HG03521 (cell line): ENCODE measurements around the gene DHRS7.

ENCODE experiments used
- ATAC-seq: cut with Tn5 transposase; IDR thresholded peaks from one replicate; pipeline ENCODE4 v1.9.1; 2021; ENCODE audit warnings: mild to moderate bottlenecking, moderate library complexity; ENCODE audit not compliant: unreplicated experiment

Gene DHRS7

GRCh38 chr14:60188115-60188514 lies 22.9 kb upstream of the DHRS7 start:
- ATAC-seq: peak; percentile 36

GRCh38 chr14:60184905-60185555 lies 19.8 kb upstream of the DHRS7 start:
- ATAC-seq: no peak

DNA sequence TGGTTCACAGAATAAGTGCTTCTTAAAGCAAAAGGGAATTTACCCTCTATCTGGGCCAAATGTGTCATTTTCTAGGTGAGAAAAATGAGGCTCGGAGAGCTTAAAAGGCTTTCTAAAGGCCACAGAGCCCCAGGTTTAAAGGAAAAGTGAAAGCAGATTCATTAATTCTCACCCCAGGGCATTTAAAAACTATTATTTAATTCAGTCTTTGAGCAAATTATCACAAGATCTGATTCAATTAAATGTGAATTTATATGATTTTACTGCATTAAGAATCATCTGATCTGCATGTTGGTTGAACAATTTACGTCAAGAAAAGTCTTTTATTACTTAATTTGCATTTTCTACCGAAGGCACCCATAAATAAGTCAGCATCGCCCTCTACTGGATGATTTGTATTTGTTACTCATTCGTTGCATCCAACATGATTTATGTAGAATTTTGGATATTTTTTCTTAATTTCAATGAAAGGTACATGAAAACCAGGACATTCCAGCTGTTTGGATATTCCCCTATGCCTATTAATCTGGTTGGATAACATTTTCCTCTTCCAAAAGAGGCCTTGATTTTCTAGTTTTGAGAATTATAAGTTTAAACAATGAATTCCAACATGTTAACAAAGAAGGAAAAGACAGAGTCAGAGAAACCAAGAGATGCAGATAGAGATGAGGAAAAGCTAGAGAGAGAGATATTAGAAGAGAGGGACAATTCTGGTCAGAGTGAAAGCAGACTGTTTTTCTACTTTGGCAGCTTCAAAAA lies 19.1 kb upstream of the DHRS7 start:
- ATAC-seq: no peak

DNA sequence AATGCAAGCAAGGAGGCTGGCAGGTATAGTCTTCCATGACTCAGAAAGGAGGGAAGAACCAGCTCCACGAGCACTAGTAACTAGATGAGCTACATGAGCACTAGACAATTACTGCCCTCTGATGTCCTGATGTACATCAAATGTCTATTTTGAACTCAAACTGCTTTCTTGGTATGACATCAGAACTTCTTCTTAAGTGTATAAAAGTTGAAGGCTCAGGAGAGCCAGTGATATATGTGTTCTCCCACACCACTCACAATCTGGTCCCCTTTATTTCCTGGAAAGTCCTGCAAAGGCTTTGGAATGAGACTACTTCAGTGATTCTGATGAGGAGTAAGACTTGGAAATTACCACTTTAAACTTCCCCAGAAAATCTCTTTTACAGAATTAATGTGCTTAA lies 18.5 kb upstream of the DHRS7 start:
- ATAC-seq: no peak

DNA sequence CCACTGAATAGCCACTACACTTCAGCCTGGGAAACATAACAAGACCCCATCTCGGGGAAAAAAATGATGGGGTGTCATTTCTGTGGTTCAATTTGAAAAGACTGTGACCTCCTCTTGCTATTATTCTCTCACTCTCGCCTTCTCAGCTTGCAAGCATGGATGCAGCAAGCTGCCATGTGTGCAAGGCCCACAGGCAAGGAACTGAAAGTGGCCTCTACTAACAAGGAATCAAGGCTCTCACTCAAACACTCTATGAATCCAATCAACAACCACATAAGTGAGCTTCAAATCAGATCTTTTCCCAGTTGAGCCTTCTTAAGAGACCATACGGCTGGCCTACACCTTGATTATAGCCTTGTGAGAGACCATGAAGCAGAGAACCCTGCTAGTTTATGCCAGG lies 17.9 kb upstream of the DHRS7 start:
- ATAC-seq: no peak

DNA sequence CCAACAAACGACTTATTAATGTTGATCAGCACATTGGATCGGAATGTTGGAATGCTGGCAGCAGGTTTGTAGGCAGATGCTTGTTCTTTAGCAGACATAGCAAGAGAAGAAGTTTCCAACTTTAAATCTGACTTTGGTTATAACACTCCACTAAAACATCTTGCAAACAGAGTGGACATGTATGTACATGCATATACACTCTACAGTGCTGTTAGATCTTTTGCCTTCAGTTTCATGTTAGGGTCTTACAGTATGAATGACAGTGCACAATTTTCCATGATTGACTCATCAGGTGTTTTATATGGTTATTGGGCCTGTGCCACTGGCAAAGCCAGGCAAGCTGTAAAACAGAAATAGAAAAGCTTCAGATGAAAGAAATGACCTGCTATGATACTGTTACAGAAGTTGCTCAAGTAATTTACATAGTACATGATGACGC lies 14.3 kb upstream of the DHRS7 start:
- ATAC-seq: no peak

DNA sequence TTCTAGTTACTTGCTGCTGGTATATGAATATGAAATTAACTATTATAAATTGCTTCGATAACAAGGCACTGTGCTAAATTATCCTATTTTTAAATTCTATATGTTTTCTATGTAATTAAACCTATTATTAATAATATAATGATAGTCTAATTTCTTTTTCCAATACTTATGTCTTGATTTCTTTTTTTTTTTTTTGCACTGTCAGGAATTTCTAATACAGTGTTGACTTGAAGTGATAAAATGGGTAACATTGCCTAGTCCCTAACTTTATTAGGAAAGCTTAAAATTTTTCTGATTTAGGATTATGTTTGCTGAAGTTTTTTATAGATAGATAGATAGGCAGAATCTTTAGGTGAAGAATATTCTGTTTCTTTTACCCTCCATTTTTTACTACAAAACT lies 13.6 kb upstream of the DHRS7 start:
- ATAC-seq: no peak

DNA sequence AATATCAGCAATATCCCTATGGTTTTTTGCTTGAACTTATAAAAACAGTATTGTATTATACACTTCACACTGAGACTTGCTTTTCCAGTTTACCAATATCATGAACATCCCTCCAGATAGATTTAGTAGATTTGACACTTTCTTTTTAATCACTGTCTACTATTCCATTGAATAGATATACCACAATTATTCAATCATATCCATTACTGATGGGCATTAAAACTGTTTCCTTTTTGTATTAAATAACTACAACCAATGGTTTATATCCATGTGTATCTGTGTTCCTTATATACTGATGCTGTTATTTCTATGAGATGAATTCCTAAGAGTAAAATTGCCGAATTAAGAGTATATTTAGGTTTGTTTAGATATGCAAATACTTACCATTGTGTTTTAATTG lies 13.0 kb upstream of the DHRS7 start:
- ATAC-seq: no peak

DNA sequence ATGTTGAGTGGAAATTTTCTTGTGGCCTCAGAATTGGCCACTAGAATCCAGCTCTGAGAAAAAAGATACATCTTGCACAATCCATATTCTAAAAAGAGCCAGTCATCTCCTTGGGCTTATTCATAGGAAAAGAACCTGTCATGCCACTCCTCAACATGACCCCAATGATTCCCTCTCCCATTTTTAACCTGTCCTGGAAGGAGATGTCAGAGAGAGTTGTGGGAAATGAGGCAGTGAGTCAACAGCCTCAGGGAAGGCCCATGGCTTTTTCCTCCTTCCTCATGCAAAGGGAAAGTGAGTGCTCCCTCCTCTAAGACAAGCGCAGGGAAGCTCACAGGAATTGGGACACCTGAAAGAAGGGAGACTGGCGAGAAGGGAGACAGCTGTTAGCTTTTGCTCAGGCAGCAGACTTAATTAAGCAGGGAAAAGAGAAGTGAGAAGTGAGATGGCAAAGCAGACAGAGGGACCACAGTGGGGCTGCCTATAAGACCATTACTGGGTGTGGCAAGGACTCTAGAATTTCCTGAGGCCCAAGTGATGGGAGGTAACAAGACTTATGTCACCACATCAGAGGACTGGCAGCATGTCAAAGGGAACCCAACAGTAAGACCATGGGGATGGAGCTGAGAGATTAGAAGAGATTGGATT lies 10.2 kb upstream of the DHRS7 start:
- no peak for ATAC-seq

GRCh38 chr14:60174352-60175254 lies 9.4 kb upstream of the DHRS7 start:
- ATAC-seq: no peak

DNA sequence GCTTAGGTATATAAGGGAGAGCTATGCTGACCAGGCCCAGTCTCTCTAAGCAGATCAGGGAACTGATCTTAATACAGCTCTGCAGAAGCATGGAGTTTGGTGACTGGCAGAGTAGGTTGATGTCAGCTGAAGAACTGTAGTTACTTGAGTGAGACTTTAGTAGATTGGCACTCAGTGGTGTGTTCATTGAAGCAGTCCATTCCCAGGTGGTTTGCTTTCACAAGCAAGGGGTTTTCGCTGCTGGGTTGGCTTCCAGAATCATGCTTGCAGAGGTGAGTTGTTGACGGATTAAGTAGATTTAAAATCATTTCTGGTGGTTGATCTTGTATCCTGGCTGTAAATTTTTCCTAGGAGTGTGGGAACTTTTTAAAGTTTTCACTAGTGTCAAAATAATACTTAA lies 6.5 kb upstream of the DHRS7 start:
- no peak for ATAC-seq

GRCh38 chr14:60170948-60171347 lies 5.8 kb upstream of the DHRS7 start:
- ATAC-seq: no peak

DNA sequence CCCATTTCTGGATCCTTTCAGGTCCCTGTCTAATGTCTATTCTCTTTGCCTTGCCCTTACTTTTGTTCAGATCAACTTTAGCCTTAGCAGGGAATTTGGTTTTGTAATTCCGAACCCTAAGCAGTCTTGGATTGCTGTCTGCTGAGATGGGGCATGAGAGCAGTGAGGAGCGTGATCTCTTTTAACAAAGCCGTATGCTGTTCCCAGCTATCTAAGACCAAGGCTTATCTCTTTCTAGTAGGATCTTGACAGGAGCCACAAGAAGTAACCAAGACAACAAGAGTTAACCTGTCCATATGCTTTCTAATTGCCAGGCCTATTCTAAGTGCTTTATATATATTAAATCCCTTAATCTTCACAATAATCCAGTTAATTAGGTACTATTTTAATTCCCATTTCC lies 4.5 kb upstream of the DHRS7 start:
- ATAC-seq: no peak

GRCh38 chr14:60166142-60166541 lies 944 bp upstream of the DHRS7 start:
- no peak for ATAC-seq

DNA sequence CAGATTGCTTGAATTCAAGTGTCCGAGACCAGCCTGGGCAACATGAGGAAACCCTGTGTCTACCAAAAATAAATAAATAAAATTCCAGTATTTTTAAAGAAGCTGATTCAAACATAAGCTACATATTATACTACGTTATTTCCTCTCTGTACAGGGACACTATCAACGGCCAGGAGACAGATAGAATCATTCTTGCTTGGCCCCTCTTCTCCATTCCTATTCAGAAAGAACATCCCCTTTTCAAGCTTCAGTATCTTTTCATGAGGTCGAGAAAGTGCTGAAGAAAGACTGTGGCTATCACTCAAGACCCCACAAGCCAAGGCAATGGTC lies 314 bp upstream of the DHRS7 start:
- ATAC-seq: peak; percentile 11

DNA sequence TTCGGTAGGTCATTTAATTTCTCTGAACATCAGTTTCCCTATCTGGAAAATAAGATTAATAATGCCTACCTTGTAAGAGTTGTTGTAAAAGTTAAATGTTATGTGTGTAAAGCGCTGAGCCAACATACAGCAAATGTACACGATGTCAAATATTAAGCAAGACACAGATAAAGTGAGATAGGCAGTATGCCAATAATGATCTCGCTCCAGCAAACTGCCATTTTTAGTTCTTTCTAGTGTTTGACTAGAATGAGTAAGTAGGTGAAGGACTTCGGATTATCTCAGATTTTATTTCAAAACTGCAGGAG lies 840 bp downstream of the DHRS7 start:
- peak; percentile 2 for ATAC-seq

DNA sequence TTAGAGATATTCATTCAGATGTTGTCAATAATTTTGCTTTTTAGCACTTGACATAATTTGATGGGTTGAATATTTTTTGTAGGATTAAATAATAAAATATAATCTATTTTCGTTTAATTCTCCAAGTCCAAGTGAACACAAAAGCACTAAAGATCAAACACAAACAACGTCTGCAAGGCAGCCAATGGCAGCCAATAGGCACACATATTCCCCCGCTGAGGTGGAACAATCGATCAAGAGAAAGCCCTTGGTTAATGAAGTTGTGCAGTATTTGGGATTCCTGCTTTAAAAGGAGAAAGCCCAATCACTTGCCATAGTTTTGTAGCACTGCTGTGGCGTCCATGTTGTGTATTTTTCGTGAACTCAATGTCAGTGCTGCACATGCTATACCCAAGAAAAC lies 1.5 kb downstream of the DHRS7 start:
- no peak for ATAC-seq

DNA sequence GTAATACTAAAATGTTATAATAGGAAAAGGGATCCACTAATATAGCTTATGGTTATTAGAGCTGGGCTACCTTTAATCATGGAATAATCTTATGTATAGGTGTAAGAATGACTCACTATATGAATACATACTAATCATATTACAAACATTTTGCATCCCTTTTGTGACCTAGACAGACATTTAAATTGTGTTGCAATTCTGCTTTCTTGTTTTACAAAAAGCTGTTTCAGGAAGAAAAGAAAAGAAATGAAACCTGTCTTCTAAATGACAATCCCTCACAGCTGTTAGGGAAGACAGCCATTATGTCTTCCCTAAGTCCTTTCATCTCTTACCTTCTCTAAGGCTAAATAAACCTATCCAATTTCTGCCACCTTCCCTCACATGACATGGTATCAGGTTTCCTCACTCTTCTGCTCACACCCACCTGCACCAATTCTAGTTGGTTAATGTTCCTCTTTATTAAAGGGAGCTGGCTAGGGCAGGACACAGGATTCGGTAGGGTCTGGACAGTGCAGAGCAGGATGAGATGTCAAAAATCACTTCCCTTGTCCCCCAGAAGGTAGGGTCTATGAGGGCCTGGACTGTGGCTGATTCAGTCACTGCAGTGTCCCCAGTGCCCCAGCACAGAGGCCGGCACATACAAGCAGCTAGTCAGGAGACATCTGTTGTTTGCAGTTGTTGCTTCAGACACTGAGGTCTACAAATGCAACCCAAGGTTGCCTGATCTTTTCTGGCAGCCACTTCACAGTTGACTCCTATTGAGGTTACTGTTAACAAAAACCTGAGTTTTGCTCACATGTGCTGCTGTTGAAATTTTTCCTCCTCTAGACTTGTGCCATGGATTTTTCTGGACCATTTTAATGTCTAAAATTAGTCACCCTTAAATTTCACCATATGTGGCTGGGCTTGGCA lies 3.7 kb downstream of the DHRS7 start:
- ATAC-seq: no peak

- no peak for ATAC-seq
Observed at GRCh38 chr14:60160422-60160821, 4.8 kb downstream of the DHRS7 start.

DNA sequence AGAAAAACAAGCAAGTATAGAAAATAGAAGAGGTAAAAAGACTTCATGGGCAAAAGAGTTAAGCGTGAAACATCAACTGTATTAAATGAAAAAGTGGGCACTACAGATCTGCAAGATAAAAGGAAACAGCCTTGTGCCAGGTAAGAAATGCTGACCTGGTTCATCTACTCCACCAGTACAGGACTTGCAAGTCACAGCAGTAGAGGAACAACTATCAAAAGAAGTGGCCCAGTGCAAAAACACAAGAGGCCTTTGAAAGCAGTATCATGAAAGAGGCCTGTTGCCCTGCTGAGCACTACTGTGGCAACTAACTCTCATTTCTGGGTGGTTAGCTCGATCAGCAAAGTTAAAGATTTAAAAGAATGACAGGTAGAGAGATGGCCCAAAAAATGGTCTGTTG lies 10.5 kb downstream of the DHRS7 start:
- ATAC-seq: no peak
